Common myeloid progenitor, CD34-positive (primary cell): ENCODE results near the gene CTPS2.
"Not testable (repeated sequence)": the region's sequence is repeated elsewhere in the genome, so short reads cannot be mapped to it uniquely, and the experiment has no call there.

Experiments used
- CTCF ChIA-PET: fragments of 350-600 bp; sonication (Branson Sonifier 250); formaldehyde crosslinking; loops from one replicate; lab custom pipeline; 2021; ENCODE audit warnings: antibody characterized with exemption; lab: Charles Lee
- POLR2A ChIA-PET: fragments of 350-600 bp; sonication (Branson Sonifier 250); formaldehyde crosslinking; loops from one replicate; lab custom pipeline; 2021; ENCODE audit warnings: antibody characterized with exemption; lab: Charles Lee
- DNase-seq, 3 donors: peaks; one replicate each; pipeline versions ENCODE4 v3.0.0 to v3.0.0-alpha.2; 2013
- H3K27ac ChIP-seq, 2 experiments: 1 replicate in 1 of 2; 2 replicates in 1 of 2; pipeline ENCODE4 v1.7.0; 2013; ENCODE audit warnings: inconsistent platforms in 2 of 2, low read length in 2 of 2, mild to moderate bottlenecking in 2 of 2, low read depth in 1 of 2, moderate library complexity in 1 of 2; ENCODE audit not compliant: severe bottlenecking in 2 of 2, insufficient read depth in 1 of 2, poor library complexity in 1 of 2
- H3K27me3 ChIP-seq, 5 experiments: replicated peaks in 2 of 5; 1 replicate in 3 of 5; 2 replicates in 2 of 5; pipeline versions ENCODE4 v1.6.1 to v1.7.0; 2013; ENCODE audit warnings: low read length in 4 of 5, mild to moderate bottlenecking in 2 of 5, moderate library complexity in 2 of 5, inconsistent platforms in 1 of 5; ENCODE audit not compliant: insufficient read depth in 5 of 5, control insufficient read depth in 4 of 5
- H3K36me3 ChIP-seq, 4 experiments: 1 replicate in 2 of 4; 2 replicates in 2 of 4; pipeline versions ENCODE4 v1.6.1 to v1.7.0; 2013; ENCODE audit warnings: low read length in 3 of 4, control low read depth in 1 of 4, mild to moderate bottlenecking in 1 of 4; ENCODE audit not compliant: control insufficient read depth in 4 of 4, insufficient read depth in 4 of 4
- H3K4me1 ChIP-seq, 4 experiments: 1 replicate in 3 of 4; 2 replicates in 1 of 4; pipeline versions ENCODE4 v1.6.1 to v1.7.1; 2013; ENCODE audit warnings: low read length in 3 of 4, mild to moderate bottlenecking in 3 of 4, control low read depth in 1 of 4, inconsistent platforms in 1 of 4, moderate library complexity in 1 of 4; ENCODE audit not compliant: control insufficient read depth in 4 of 4, insufficient read depth in 4 of 4; ENCODE audit errors: control extremely low read depth in 1 of 4
- H3K4me3 ChIP-seq, 7 experiments: 1 replicate in 4 of 7; 2 replicates in 3 of 7; pipeline versions ENCODE4 v1.5.1 to v1.7.0; 2013; ENCODE audit warnings: mild to moderate bottlenecking in 7 of 7, low read length in 6 of 7, moderate library complexity in 6 of 7, inconsistent platforms in 2 of 7, low read depth in 2 of 7, control low read depth in 1 of 7; ENCODE audit not compliant: insufficient read depth in 4 of 7, control insufficient read depth in 1 of 7; ENCODE audit errors: extremely low read depth in 1 of 7
- H3K9me3 ChIP-seq, 5 experiments: 1 replicate in 4 of 5; 2 replicates in 1 of 5; pipeline versions ENCODE4 v1.6.1 to v1.7.1; 2013; ENCODE audit warnings: low read length in 4 of 5, mild to moderate bottlenecking in 2 of 5, inconsistent platforms in 1 of 5, low read depth in 1 of 5, moderate library complexity in 1 of 5; ENCODE audit not compliant: control insufficient read depth in 4 of 5, insufficient read depth in 2 of 5; ENCODE audit errors: control extremely low read depth in 1 of 5
- whole genome bisulfite sequencing: methylation state at CpG from one replicate; pipeline ENCODE4 v1.1.5; 2013; ENCODE audit not compliant: insufficient coverage; 5-methylcytosine and 5-hydroxymethylcytosine counted together

The CTPS2 gene

GRCh38 chrX:16588266-16588665 is 124.2 kb downstream of the CTPS2 start:
- Histone ChIP-seq H3K36me3 (peaks cover 0 to 41% (median 2%) of the 10 kb centered on the region in 4 experiments), H3K4me1 (no peaks in the 10 kb centered on the region), H3K27me3 (no peaks in the 10 kb centered on the region), H3K4me3 (no peak overlapping the region), H3K27ac (no peak overlapping the region), H3K9me3 (peaks cover 0 to 6% (median 3%) of the 10 kb centered on the region in 5 experiments)
- no peak for DNase-seq
- ChIA-PET CTCF (no interaction called here), POLR2A (no interaction called here)
- WGBS, result no CpG with 5 or more reads among the region's 1 CpG

- ChIA-PET CTCF (no interaction called here), POLR2A (no interaction called here)
- no peak overlapping the region for H3K4me3 ChIP-seq
- no peak for DNase-seq
- peaks cover 0 to 41% (median 2%) of the 10 kb centered on the region in 4 experiments for H3K36me3 ChIP-seq
- H3K9me3 ChIP-seq, result peaks cover 0 to 8% (median 3%) of the 10 kb centered on the region in 5 experiments
- no peaks in the 10 kb centered on the region for H3K4me1 ChIP-seq
- 86% methylated on average over 3 of the region's 4 CpGs for WGBS
- H3K27me3 ChIP-seq, result no peaks in the 10 kb centered on the region
- no peak overlapping the region for H3K27ac ChIP-seq
Observed at GRCh38 chrX:16587836-16588235, 124.6 kb downstream of the CTPS2 start.

GRCh38 chrX:16586377-16587112 is 125.9 kb downstream of the CTPS2 start:
- Histone ChIP-seq H3K4me1 (no peaks in the 10 kb centered on the region), H3K27ac (no peak overlapping the region), H3K36me3 (peaks cover 0 to 33% (median 2%) of the 10 kb centered on the region in 4 experiments), H3K4me3 (no peak overlapping the region), H3K9me3 (peaks cover 0 to 11% (median 3%) of the 10 kb centered on the region in 5 experiments), H3K27me3 (no peaks in the 10 kb centered on the region)
- POLR2A ChIA-PET, result no interaction called here
- DNase-seq, result no peak
- WGBS, result 85% methylated on average over 5 of the region's 6 CpGs
- CTCF ChIA-PET, result no interaction called here

GRCh38 chrX:16585486-16586376 is 126.7 kb downstream of the CTPS2 start:
- Histone ChIP-seq H3K9me3 (peaks cover 0 to 11% (median 0%) of the 10 kb centered on the region in 5 experiments), H3K4me3 (no peak overlapping the region), H3K4me1 (no peaks in the 10 kb centered on the region), H3K36me3 (peaks cover 0 to 26% (median 1%) of the 10 kb centered on the region in 4 experiments), H3K27me3 (no peaks in the 10 kb centered on the region), H3K27ac (no peak overlapping the region)
- 66% methylated on average over 6 of the region's 7 CpGs for WGBS
- CTCF ChIA-PET, result no interaction called here
- DNase-seq, result no peak
- POLR2A ChIA-PET, result no interaction called here

- H3K4me1 ChIP-seq, H3K27me3 ChIP-seq, H3K36me3 ChIP-seq, POLR2A ChIA-PET, H3K4me3 ChIP-seq, DNase-seq, CTCF ChIA-PET, H3K27ac ChIP-seq: not testable (repeated sequence)
- peaks cover 0 to 15% (median 0%) of the 10 kb centered on the region in 5 experiments for H3K9me3 ChIP-seq
- WGBS, result 50% methylated on average over 2 of the region's 14 CpGs
Observed at GRCh38 chrX:16580004-16580797, 132.3 kb downstream of the CTPS2 start.

- Histone ChIP-seq H3K36me3 (no peaks in the 10 kb centered on the region), H3K27ac (no peak overlapping the region), H3K4me3 (no peak overlapping the region), H3K9me3 (peaks cover 0 to 15% (median 0%) of the 10 kb centered on the region in 5 experiments), H3K27me3 (peaks cover 0 to 3% (median 0%) of the 10 kb centered on the region in 5 experiments), H3K4me1 (no peaks in the 10 kb centered on the region)
- no peak for DNase-seq
- WGBS, result no CpG with 5 or more reads among the region's 3 CpGs
- POLR2A ChIA-PET, result no interaction called here
- CTCF ChIA-PET, result no interaction called here
Observed at GRCh38 chrX:16579517-16579916, 133.0 kb downstream of the CTPS2 start.
